GM18517 (cell line): ENCODE data around the gene YY1AP1.
"Not testable (repeated sequence)": the region's sequence is repeated elsewhere in the genome, so short reads cannot be mapped to it uniquely, and the experiment has no call there.

Experiments
- ATAC-seq: cut with Tn5 transposase; IDR thresholded peaks from one replicate; pipeline ENCODE4 v1.9.1; 2021; ENCODE audit warnings: mild to moderate bottlenecking, moderate library complexity; ENCODE audit not compliant: unreplicated experiment

YY1AP1 gene

GRCh38 chr1:155695608-155696007 is 7.0 kb upstream of the YY1AP1 start:
- ATAC-seq = no peak

DNA sequence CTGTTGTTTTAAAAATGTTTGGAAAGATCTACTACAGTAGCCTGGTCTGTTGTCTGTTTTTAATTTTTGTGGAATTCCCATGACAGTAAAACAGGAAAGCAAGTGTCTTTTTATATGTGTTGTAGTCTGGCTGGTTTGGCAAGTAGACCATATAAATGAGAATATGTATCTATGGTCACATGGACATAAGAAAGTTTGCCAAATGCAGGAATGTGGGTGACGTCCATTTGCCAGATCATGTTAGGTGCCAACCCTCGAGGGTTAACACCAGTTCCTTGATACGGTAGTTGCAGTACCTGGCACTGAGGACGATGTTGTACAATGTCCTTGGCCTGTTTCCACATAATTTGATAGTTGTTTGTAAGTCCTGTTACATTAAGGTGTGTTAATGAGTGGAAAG is 6.5 kb upstream of the YY1AP1 start:
- ATAC-seq = no peak

DNA sequence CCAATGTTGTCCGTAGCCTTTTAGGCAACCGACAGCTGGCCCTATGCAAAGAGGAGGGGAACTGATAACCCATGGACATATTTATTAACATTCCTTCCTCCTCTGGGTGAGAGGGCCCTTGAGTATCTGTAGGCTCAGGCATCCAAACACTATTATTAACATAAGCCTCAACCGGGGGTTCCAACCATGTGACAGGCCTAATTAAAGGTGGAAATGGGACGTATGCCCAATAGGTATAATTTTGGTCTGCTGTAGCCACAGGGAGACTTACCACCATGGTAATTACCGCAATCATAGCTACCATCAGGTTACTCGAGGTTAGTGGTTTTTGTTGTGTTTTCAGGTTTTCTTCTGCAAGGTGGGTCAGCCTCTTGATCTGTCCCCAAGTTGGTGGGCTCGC is 5.6 kb upstream of the YY1AP1 start:
- ATAC-seq = no peak

GRCh38 chr1:155691992-155692528 is 3.5 kb upstream of the YY1AP1 start:
- ATAC-seq = no peak

- ATAC-seq = not testable (repeated sequence)
Observed at GRCh38 chr1:155689081-155689607, 570 bp upstream of the YY1AP1 start, which contains the start of gene DAP3. Gene DAP3, plus strand, starts transcription at chr1:155689091. Its CDS starts 20,689 bp downstream, at chr1:155709780.

DNA sequence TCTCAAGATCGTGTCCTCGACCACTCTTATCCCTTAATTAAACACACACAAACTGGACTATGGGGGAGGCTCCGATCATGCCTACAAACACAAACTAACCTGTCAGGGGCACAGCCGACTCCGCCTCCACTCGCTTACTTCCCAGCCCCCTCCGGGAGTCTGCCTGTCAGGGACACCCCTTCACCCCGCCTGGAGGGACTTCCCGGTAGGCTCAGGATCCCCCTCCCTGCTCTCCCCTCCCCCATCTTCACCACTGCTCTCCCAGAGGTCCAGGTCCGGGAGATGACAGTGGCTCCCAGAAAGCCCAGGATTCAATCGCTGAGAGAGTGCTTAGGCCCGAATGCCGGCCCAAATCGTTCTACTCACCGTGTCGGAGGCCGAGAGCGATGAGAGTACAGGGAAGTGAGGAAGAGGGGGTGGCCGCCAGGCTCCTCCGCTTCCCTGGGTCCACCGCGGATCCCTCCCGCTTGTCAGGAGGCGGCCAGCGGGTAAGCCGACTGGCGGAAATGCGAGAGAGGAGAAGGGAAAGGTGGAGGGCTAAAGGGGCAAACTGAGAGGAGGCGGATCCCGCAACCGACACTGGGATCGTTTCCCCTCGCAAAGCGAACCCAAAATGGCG is 760 bp downstream of the YY1AP1 start:
- ATAC-seq = peak; percentile 22

- ATAC-seq = no peak
Observed at GRCh38 chr1:155681776-155682175, 6.8 kb downstream of the YY1AP1 start.

DNA sequence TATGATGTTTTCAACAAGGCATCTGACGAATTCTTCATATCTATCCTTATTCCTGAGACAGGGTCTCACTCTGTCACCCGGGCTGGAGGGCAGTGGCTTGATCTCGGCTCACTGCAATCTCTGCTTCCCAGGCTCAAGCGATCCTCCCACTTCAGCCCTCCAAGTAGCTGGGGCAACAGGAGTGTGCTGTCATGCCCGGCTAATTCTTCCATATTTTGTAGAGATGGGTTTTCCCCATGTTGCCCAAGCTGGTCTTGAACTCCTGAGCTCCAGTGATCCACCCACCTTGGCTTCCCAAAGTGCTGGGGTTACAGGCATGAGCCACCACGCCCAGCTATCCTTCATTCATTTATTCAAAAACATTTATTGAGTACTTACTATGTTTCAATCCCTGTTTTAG is 8.0 kb downstream of the YY1AP1 start:
- ATAC-seq = no peak

DNA sequence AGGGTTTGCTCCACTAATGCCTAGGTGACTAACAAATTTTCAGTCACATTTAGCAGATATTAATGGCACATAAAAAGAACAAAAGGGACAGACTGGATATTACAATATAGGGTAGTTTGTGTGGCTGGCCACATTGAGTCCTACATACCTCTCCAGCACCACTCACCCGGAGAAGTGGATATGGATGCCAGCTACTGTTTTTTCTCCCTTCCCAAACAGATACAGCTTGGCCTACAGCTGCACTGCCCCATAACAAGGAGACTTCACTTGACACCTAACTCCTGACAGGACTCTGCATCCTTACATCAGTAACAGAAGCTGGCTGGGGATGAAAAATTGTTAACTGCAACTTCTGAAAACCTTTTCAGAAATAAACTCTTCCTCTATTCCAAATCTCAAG is 9.6 kb downstream of the YY1AP1 start:
- not testable (repeated sequence) for ATAC-seq

DNA sequence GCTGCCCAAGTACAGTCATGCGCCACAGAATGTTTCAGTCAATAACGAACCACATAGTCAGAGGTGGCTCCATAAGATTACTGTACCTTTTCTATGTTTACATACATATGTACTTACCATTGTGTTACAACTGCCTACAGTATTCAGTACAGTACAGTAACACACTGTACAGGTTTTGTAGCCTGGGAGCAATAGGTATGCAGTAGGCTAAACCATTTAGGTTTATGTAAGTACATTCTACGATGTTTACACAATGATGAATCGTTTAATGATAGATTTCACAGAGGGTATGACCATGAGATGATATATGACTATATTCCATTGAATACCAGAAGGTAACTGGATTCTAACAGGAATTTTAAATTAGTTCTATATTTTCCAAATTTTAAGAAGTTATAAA is 10.5 kb downstream of the YY1AP1 start:
- no peak for ATAC-seq

DNA sequence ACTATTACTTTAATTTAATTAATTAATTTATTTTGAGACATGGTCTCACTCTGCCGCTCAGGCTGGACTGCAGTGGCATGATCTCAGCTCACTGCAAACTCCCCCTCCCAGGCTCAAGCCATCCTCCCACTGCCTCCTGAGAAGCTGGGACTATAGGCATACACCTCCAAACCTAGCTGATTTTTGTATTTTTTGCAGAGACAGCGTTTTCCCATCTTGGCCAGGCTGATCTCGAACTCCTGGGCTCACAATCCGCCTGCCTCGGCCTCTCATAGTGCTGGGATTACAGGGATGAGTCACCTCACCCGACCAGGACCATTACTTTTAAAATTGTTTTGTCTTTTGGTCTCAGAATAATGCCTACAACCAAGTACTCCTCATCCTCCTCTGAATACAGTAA is 15.6 kb downstream of the YY1AP1 start:
- ATAC-seq = no peak

DNA sequence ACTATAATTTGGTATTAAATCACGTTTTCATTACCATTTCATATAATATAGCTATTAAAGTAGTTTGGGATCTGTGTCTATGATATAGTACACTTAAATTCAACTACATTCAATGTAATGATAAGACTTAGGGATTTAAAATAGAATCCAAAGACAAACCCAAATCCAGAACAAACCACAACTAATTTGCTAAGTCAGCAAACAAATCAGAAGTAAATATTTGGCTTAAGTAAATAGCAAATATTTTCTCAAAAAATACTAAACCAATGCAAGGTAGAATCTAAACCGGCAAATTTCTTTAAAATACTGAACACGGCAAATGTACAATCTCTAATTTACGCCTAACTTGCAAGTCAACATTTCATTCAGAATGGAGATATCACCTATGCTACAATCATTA is 16.8 kb downstream of the YY1AP1 start:
- ATAC-seq = no peak

DNA sequence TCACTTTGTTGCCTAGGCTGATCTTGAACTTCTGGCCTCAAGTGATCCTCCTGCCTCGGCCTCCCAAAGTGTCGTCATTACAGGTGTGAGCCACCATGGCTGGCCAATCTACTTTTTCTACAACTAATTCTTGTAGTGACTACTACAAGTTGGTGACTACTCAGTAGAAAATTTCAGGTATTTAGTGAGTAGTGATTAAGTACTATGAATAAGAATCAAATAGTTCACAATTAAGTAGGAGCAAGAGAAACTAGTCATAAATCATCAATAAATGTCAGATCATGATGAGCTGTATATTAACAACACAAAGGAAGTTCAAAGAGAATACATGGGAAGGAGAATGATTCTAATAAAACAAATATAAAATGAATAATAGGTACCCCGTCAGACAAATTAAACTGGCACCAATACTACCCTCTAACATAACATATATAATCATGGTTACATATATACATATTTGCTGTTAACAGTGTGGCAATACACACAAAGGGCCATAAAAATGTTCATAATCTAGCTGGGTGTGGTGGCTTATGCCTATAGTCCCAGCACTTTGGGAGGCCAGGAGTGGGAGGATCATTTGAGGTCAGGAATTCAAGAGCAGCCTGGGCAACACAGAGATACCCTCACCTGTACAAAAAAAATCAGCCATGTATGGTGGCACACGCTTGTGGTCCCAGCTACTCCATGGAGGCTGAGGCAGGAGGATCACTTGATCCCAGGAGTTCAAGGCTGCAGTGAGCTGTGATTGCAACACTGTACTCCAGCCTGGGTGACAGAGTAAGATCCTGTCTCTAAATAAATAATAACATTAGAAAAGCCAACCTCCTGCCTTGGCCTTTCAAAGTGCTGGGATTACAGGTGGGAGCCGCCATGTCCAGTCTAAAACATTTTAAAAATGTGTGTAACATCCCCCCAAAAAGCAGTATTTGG is 19.1 kb downstream of the YY1AP1 start:
- ATAC-seq = no peak

GRCh38 chr1:155661239-155661638 is 27.3 kb downstream of the YY1AP1 start:
- not testable (repeated sequence) for ATAC-seq

DNA sequence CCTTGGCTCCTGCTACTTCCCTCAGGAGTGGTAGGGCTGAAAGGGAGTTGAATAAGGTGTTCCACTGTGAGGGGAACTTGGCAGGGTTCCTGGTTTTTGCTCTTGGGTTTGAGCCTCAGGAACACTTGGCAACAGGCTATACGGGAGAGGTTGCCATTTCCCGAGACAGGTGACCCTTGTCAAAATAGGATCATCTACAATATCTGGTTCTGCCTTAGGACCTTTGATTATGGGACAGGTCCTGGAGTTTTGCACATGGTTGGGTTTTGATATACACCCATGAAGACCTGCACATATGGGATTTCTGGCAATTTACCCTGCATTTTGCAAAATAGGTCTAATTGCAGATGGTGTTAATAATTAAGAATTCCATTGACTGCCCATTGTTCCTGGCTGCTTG is 31.1 kb downstream of the YY1AP1 start:
- no peak for ATAC-seq

DNA sequence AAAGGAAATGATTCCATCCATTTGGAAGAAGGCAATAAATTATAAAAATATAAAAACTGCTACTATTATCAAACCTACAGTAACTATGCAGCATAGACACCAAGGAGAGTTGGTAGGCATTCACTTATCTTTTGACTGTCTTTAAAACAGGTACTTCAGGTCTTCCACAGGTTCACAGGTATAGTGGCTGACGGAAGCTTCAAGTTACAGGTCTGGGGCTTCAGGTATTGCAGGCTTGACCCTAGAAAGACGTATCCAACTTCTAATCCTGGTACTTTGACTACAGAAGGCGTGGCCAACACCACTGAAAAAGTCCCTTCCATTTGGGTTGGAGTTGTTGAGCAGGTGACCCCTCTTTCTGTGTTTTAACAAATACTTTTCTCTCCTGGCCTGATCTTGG is 35.6 kb downstream of the YY1AP1 start:
- ATAC-seq = no peak

- no peak for ATAC-seq
Observed at GRCh38 chr1:155651861-155652661, 36.5 kb downstream of the YY1AP1 start.

DNA sequence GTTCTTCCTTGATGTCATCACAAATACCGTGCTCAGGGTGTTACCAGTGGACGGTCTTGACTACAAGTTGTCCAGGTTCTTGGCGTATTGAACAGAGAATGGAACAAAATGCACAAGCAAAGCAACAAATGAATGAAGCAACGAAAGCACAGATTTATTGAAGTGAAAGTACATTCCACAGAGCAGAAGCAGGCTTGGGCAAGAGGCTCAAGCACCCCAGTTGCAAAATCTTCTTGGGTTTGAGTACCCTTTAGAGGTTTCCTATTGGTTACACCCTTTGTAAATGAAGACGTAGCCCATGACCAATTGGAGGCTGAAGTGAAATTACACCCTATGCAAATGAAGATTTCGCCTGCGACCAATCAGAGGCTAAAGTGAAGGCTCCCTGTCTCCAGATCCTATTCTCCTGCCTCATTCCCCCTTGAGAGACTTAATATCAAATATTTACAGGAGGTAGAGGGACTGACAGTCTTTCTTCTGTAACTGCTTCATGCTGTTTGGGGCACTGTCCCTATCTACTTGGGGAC is 38.3 kb downstream of the YY1AP1 start:
- no peak for ATAC-seq

DNA sequence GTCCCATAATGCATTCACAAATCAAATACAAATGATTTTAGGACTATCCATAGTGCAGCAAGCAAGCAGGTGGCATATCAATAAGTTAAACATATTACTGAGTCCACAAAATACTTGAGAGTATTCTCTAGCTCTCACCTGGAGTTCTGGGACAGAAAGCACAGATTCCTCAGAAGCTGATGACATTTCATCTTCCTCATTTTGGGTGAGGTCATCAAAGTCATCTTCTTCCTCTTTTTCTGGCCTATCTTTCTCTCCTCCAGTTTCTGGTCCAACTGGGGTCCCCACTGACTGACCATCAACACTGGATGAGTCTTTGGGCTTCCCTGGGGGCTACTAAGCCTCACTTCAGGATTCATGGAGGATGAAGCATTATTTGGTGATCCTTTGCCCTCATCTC is 38.9 kb downstream of the YY1AP1 start:
- no peak for ATAC-seq
